GM19397 (cell line): ENCODE data around the gene TPP1.
A peak's percentile ranks its signal among the peaks of the same experiment; 100 is the strongest.

Experiments
- ATAC-seq: cut with Tn5 transposase; IDR thresholded peaks from one replicate; pipeline ENCODE4 v1.9.1; 2021; ENCODE audit warnings: mild to moderate bottlenecking, moderate library complexity; ENCODE audit not compliant: unreplicated experiment

Gene TPP1

GRCh38 chr11:6629573-6629891 is 10.3 kb upstream of the TPP1 start:
- no peak for ATAC-seq

GRCh38 chr11:6628526-6628925 is 9.3 kb upstream of the TPP1 start:
- ATAC-seq: no peak

- ATAC-seq: peak; percentile 63
These were observed 8.6 kb upstream of the TPP1 start for GRCh38 chr11:6627762-6628241.

- peak; percentile 11 for ATAC-seq
These were observed 7.9 kb upstream of the TPP1 start for GRCh38 chr11:6626971-6627761.

GRCh38 chr11:6625832-6626420 is 6.7 kb upstream of the TPP1 start:
- ATAC-seq: no peak

GRCh38 chr11:6625156-6625831 is 6.1 kb upstream of the TPP1 start:
- ATAC-seq: no peak

- ATAC-seq: no peak
These were observed 4.5 kb upstream of the TPP1 start for GRCh38 chr11:6623391-6624363.

- ATAC-seq: no peak
These were observed 3.3 kb upstream of the TPP1 start for GRCh38 chr11:6622261-6623171.

- ATAC-seq: no peak
These were observed 2.5 kb upstream of the TPP1 start for GRCh38 chr11:6621711-6622211.

GRCh38 chr11:6620636-6621035 is 1.4 kb upstream of the TPP1 start:
- ATAC-seq: no peak

- ATAC-seq: no peak
These were observed 862 bp downstream of the TPP1 start for GRCh38 chr11:6618117-6619003.

GRCh38 chr11:6617315-6617781 is 1.9 kb downstream of the TPP1 start:
- no peak for ATAC-seq

GRCh38 chr11:6616596-6617250 is 2.5 kb downstream of the TPP1 start:
- ATAC-seq: no peak

GRCh38 chr11:6615882-6616585 is 3.2 kb downstream of the TPP1 start:
- no peak for ATAC-seq

- no peak for ATAC-seq
These were observed 4.2 kb downstream of the TPP1 start for GRCh38 chr11:6615046-6615445.

- no peak for ATAC-seq
These were observed 4.8 kb downstream of the TPP1 start for GRCh38 chr11:6614446-6614845.

GRCh38 chr11:6613496-6613895 is 5.7 kb downstream of the TPP1 start:
- no peak for ATAC-seq
